ENCODE results near the gene PTPRM. TPM values are rescaled to one million over a fixed set of nuclear protein-coding genes. Genes with fewer than 3 reads are reported as not detected.

The PTPRM gene
- total and polyA plus RNA-seq, 4 donors: 118 to 160 (median 122) TPM

DNA sequence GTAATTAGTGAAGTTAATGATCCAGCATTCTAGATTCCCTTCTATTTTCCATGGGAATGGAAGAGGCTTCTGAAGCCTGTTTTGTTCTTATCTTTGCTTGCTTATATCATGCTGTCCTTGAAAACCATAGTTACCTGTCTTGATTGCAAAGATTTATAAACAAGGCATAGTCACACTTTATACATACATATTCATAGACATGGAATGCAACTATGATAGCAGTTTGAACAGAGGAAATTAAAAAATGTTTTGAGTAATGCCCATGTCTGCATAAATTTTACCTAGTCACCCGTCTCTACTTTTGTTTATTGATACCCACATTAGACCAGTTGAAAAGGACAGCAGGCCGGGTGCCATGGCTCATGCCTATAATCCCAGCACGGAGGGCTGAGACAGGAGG lies 289.0 kb downstream of the PTPRM start:
- Histone ChIP-seq H3K4me1 (ENCODE audit: control insufficient read depth, insufficient read depth, low read length) (no peaks in the 10 kb centered on the region), H3K36me3 (ENCODE audit: control insufficient read depth, insufficient read depth, low read length) (no peaks in the 10 kb centered on the region), H3K27me3 (ENCODE audit: control insufficient read depth, insufficient read depth, low read length) (no peaks in the 10 kb centered on the region), H3K27ac (ENCODE audit: low read depth, low read length) (no peak overlapping the region), H3K4me3 (ENCODE audit: low read depth, low read length) (no peak overlapping the region), H3K9me3 (ENCODE audit: control insufficient read depth, insufficient read depth, low read length) (no peaks in the 10 kb centered on the region)
- 93% methylated on average over 2 of the region's 3 CpGs for WGBS (ENCODE audit: insufficient coverage)
- DNase-seq (ENCODE audit: low read depth in 4 of 6, low spot score in 6 of 6): no peak

DNA sequence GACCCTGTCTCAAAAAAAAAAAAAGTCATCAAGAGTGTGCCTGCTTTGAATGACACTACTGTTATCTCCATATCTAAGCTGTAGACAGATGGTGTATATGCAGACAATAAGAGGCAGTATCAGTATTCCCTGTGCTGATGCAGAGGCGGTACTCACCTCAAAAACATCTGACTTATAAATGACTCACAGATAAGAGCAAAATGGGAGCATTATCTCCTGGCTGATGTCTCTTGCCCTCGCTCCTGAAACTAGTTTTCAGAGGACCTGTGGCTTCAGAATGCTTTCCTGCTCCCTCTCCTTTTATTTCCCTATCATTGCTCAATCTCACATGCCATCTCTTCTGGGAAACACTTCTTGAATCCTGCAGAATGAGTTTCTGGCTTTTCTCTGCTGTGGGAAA lies 289.6 kb downstream of the PTPRM start:
- no peaks in the 10 kb centered on the region for H3K36me3 ChIP-seq (ENCODE audit: control insufficient read depth, insufficient read depth, low read length)
- WGBS (ENCODE audit: insufficient coverage): 71% methylated on average over 1 of the region's 2 CpGs
- no peak overlapping the region for H3K27ac ChIP-seq (ENCODE audit: low read depth, low read length)
- no peaks in the 10 kb centered on the region for H3K4me1 ChIP-seq (ENCODE audit: control insufficient read depth, insufficient read depth, low read length)
- no peaks in the 10 kb centered on the region for H3K27me3 ChIP-seq (ENCODE audit: control insufficient read depth, insufficient read depth, low read length)
- no peak for DNase-seq (ENCODE audit: low read depth in 4 of 6, low spot score in 6 of 6)
- no peaks in the 10 kb centered on the region for H3K9me3 ChIP-seq (ENCODE audit: control insufficient read depth, insufficient read depth, low read length)
- no peak overlapping the region for H3K4me3 ChIP-seq (ENCODE audit: low read depth, low read length)

DNA sequence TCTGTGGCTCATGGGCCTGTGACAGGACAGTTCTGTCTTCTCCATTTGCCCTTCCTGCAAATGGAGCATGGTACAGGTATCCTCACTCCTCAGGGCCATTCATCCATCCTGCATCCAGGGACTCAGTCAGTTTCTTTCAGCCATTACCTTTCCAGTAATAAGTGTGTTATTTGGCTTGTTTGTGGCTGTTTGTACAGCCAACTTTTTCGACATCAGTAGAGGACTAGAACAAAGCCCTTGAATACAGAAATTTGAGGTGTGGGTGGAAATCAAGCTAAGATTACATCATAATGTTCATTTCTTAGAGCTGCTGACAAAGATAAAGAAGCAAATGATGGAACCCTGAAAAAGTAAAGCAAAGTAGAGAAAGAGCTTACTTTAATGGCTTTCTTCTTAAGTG lies 290.4 kb downstream of the PTPRM start:
- no CpG with 5 or more reads among the region's 1 CpG for WGBS (ENCODE audit: insufficient coverage)
- no peak for DNase-seq (ENCODE audit: low read depth in 4 of 6, low spot score in 6 of 6)
- Histone ChIP-seq H3K27me3 (ENCODE audit: control insufficient read depth, insufficient read depth, low read length) (no peaks in the 10 kb centered on the region), H3K4me1 (ENCODE audit: control insufficient read depth, insufficient read depth, low read length) (no peaks in the 10 kb centered on the region), H3K27ac (ENCODE audit: low read depth, low read length) (no peak overlapping the region), H3K36me3 (ENCODE audit: control insufficient read depth, insufficient read depth, low read length) (no peaks in the 10 kb centered on the region), H3K9me3 (ENCODE audit: control insufficient read depth, insufficient read depth, low read length) (no peaks in the 10 kb centered on the region), H3K4me3 (ENCODE audit: low read depth, low read length) (no peak overlapping the region)

DNA sequence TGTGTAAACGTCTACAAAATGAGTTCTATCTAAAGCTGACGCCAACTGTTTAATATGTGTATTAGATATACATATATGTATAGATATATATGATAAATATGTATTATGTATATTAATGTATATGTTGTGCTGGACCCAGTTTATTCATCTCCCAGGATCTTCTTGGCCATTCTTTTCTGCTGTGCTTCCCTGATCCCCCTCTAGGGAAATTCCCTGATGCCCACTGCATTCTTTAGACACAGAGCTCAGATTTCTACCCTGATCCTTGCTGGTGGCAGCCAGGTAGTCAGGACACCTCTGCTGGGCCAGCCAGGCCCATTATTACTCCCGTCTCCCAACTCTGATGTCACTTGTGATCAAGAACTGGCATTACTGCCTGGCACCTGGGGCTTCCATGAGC lies 292.0 kb downstream of the PTPRM start:
- Histone ChIP-seq H3K36me3 (ENCODE audit: control insufficient read depth, insufficient read depth, low read length) (no peaks in the 10 kb centered on the region), H3K4me1 (ENCODE audit: control insufficient read depth, insufficient read depth, low read length) (no peaks in the 10 kb centered on the region), H3K9me3 (ENCODE audit: control insufficient read depth, insufficient read depth, low read length) (no peaks in the 10 kb centered on the region), H3K27ac (ENCODE audit: low read depth, low read length) (no peak overlapping the region), H3K4me3 (ENCODE audit: low read depth, low read length) (no peak overlapping the region), H3K27me3 (ENCODE audit: control insufficient read depth, insufficient read depth, low read length) (no peaks in the 10 kb centered on the region)
- no peak for DNase-seq (ENCODE audit: low read depth in 4 of 6, low spot score in 6 of 6)
- WGBS (ENCODE audit: insufficient coverage): 100% methylated on average over 1 of the region's 3 CpGs

DNA sequence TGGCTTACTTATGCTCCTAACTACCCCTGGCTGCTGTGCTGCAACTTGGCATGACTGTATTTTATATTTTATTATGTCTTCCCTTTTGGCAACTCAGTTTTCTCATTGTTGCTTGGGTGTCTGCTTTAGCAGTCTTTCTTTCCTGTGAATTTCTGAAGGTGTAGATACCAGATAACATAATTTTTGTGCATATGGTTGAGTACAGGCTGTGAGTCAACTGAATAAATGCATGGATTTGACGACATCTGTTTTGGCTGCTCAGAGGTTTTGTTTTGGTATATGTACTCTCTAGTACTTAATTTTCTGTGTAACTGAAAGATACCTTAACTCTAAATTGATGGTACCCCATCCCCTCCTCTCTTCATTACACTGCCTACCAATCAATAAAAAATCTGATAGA lies 303.1 kb downstream of the PTPRM start:
- peaks cover 2% of the 10 kb centered on the region for H3K9me3 ChIP-seq (ENCODE audit: control insufficient read depth, insufficient read depth, low read length)
- H3K4me3 ChIP-seq (ENCODE audit: low read depth, low read length): no peak overlapping the region
- H3K36me3 ChIP-seq (ENCODE audit: control insufficient read depth, insufficient read depth, low read length): no peaks in the 10 kb centered on the region
- no peak overlapping the region for H3K27ac ChIP-seq (ENCODE audit: low read depth, low read length)
- no peaks in the 10 kb centered on the region for H3K27me3 ChIP-seq (ENCODE audit: control insufficient read depth, insufficient read depth, low read length)
- no peaks in the 10 kb centered on the region for H3K4me1 ChIP-seq (ENCODE audit: control insufficient read depth, insufficient read depth, low read length)
- WGBS (ENCODE audit: insufficient coverage): no CpG with 5 or more reads among the region's 1 CpG
- DNase-seq (ENCODE audit: low read depth in 4 of 6, low spot score in 6 of 6): no peak

DNA sequence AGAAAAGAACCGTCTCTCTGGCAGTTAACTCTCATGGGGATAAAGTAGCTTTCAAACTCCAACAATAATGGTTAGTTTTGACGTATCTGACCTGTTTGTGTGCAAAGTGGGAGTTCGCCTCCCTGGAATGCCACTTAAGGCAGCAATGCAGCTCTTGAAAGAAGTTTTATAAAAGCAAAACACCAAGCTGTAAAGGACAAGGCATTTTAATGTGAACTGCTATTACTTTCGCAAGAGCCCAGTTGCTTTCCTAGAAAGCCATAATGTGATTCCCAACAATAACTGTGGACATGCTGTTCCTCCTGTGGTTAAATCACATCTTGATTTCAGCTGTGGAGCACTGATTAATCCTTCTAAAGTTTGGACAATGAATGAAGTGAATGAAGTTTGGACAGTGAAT lies 303.7 kb downstream of the PTPRM start:
- WGBS (ENCODE audit: insufficient coverage): 38% methylated on average over 2 of the region's 4 CpGs
- Histone ChIP-seq H3K4me3 (ENCODE audit: low read depth, low read length) (no peak overlapping the region), H3K27me3 (ENCODE audit: control insufficient read depth, insufficient read depth, low read length) (no peaks in the 10 kb centered on the region)

DNA sequence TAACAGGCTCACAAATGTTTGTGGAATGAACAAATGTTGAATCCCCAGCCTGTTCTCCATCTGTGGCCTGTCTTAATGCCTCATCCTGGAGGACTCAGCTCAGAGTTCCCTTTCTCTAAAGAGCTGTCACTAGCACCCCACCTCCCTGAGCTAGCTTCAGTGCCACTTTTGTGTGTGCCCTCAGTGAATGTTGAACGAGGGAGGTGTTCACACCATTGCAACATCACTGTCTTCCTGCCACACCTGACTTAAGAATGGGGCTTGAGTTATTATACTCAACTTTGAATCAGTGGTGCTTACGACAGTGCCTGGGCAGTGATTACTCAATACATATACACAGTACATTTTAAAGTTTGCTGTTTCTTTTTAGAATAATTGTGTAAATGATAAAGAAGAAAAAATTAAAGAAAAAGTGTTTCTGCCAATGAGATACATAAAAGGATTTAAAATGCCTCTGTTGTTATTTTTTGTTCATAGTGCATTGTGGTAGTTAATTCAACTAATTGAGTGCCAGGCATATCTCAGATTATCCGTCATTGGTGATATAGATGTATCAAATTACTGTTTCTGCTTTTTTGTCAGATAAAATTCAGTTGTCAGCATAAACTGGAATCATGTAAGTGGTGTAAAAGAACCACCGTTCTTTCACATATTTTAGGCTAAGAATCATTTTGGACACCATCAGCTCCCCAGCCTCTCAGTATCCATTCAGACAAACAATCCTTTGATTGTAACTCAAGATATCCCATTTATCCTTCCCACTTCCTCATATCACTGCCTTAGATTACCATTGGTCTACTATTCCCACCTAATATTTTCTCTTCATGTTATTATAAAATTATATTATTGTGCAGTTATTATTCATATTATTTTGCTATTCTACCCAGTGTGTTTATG lies 304.7 kb downstream of the PTPRM start:
- Histone ChIP-seq H3K27ac (ENCODE audit: low read depth, low read length) (no peak overlapping the region), H3K9me3 (ENCODE audit: control insufficient read depth, insufficient read depth, low read length) (peaks cover 2% of the 10 kb centered on the region), H3K27me3 (ENCODE audit: control insufficient read depth, insufficient read depth, low read length) (no peaks in the 10 kb centered on the region), H3K4me3 (ENCODE audit: low read depth, low read length) (no peak overlapping the region), H3K36me3 (ENCODE audit: control insufficient read depth, insufficient read depth, low read length) (no peaks in the 10 kb centered on the region), H3K4me1 (ENCODE audit: control insufficient read depth, insufficient read depth, low read length) (no peaks in the 10 kb centered on the region)
- WGBS (ENCODE audit: insufficient coverage): 86% methylated on average over 1 of the region's 4 CpGs
- DNase-seq (ENCODE audit: low read depth in 4 of 6, low spot score in 6 of 6): no peak

More for the DNA sequence above, 303.7 kb downstream of the PTPRM start:
- DNase-seq (ENCODE audit: low read depth in 4 of 6, low spot score in 6 of 6): no peak
- Histone ChIP-seq H3K4me1 (ENCODE audit: control insufficient read depth, insufficient read depth, low read length) (no peaks in the 10 kb centered on the region), H3K9me3 (ENCODE audit: control insufficient read depth, insufficient read depth, low read length) (peaks cover 2% of the 10 kb centered on the region), H3K27ac (ENCODE audit: low read depth, low read length) (no peak overlapping the region), H3K36me3 (ENCODE audit: control insufficient read depth, insufficient read depth, low read length) (no peaks in the 10 kb centered on the region)

DNA sequence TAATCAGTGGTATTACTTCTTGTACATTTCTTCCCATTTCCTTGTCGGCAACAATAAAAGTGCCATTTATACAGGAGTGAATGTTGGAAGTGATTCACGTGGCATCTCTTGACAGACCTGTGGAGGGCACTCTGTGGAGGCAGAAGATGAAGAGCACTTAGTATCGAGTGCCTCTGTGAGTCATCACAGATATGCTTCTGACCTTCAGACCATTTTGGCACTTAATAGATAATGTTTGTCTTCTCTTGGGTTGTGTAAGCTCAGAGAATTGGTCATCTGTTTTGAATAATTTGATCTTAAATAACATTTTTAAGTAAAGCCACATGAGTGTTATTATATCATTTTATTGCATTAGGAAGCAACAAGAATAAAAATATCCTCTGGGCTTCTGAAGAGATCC lies 305.5 kb downstream of the PTPRM start:
- Histone ChIP-seq H3K36me3 (ENCODE audit: control insufficient read depth, insufficient read depth, low read length) (no peaks in the 10 kb centered on the region), H3K4me3 (ENCODE audit: low read depth, low read length) (no peak overlapping the region), H3K9me3 (ENCODE audit: control insufficient read depth, insufficient read depth, low read length) (peaks cover under 1% of the 10 kb centered on the region), H3K27ac (ENCODE audit: low read depth, low read length) (no peak overlapping the region), H3K27me3 (ENCODE audit: control insufficient read depth, insufficient read depth, low read length) (no peaks in the 10 kb centered on the region), H3K4me1 (ENCODE audit: control insufficient read depth, insufficient read depth, low read length) (no peaks in the 10 kb centered on the region)
- WGBS (ENCODE audit: insufficient coverage): 82% methylated on average over 2 of the region's 3 CpGs
- no peak for DNase-seq (ENCODE audit: low read depth in 4 of 6, low spot score in 6 of 6)

DNA sequence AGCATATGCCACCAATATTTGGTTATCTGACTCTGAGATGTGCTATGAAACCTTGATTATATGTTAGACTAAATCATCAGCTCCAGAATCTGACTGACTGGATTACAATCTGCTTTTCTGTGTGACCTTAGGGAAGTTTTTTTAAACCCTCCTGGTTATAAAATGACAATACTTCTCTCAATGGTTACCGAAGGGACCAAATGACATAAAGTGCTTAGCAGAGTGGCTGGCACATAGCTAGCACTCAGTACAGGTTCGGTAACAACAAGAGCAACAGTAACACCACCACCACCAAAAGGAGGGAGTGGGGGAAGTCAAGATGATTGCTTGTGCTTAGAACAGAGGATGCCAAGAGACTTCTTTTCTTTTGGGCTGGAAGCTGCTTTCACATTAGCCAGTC lies 306.2 kb downstream of the PTPRM start:
- H3K27ac ChIP-seq (ENCODE audit: low read depth, low read length): no peak overlapping the region
- H3K36me3 ChIP-seq (ENCODE audit: control insufficient read depth, insufficient read depth, low read length): no peaks in the 10 kb centered on the region
- no peak overlapping the region for H3K4me3 ChIP-seq (ENCODE audit: low read depth, low read length)
- no peaks in the 10 kb centered on the region for H3K9me3 ChIP-seq (ENCODE audit: control insufficient read depth, insufficient read depth, low read length)
- no peaks in the 10 kb centered on the region for H3K4me1 ChIP-seq (ENCODE audit: control insufficient read depth, insufficient read depth, low read length)
- DNase-seq (ENCODE audit: low read depth in 4 of 6, low spot score in 6 of 6): no peak
- H3K27me3 ChIP-seq (ENCODE audit: control insufficient read depth, insufficient read depth, low read length): no peaks in the 10 kb centered on the region
- no CpG with 5 or more reads among the region's 2 CpGs for WGBS (ENCODE audit: insufficient coverage)

All from spinal cord (tissue), 10 donors.